Endothelial cell of umbilical vein (primary cell): Measurements from ENCODE around the gene FOXI2.

Source experiments
- EZH2 ChIP-seq: IDR thresholded peaks from 2 replicates; pipeline ENCODE4 v1.6.1; 2012; ENCODE audit warnings: borderline replicate concordance, low read depth, mild to moderate bottlenecking, moderate library complexity, low read length, inconsistent platforms; ENCODE audit not compliant: severe bottlenecking
- FOS ChIP-seq: IDR thresholded peaks from 2 replicates; pipeline ENCODE4 v1.6.1; 2011; ENCODE audit warnings: mild to moderate bottlenecking, low read length, moderate library complexity, borderline replicate concordance; ENCODE audit not compliant: insufficient read depth
- GATA2 ChIP-seq: IDR thresholded peaks from 2 replicates; pipeline ENCODE4 v1.7.0; 2011; ENCODE audit warnings: low read depth, mild to moderate bottlenecking, moderate library complexity, mixed read lengths, low read length; ENCODE audit not compliant: insufficient read length, insufficient read depth
- JUN ChIP-seq: IDR thresholded peaks from 2 replicates; pipeline ENCODE4 v1.6.1; 2011; ENCODE audit warnings: borderline replicate concordance, low read depth; ENCODE audit not compliant: insufficient read length, insufficient read depth
- MYC ChIP-seq: IDR thresholded peaks from one replicate; pipeline ENCODE4 v1.6.1; 2011; ENCODE audit warnings: mild to moderate bottlenecking, low read depth, low read length
- POLR2A ChIP-seq: IDR thresholded peaks from 2 replicates; pipeline ENCODE4 v1.6.1; 2012; ENCODE audit warnings: low read depth, mild to moderate bottlenecking, control low read depth, low read length
- POLR2AphosphoS5 ChIP-seq: IDR thresholded peaks from 2 replicates; pipeline ENCODE4 v1.6.1; 2012; ENCODE audit warnings: low read depth, mild to moderate bottlenecking, control low read depth, low read length, moderate library complexity; ENCODE audit not compliant: insufficient read depth
- TF ChIP-seq, protein P1 (sequence below), 2 donors: IDR thresholded peaks; 1 replicate in 1 of 2; 2 replicates in 1 of 2; pipeline ENCODE4 v1.5.1; 2011; ENCODE audit warnings: low read length in 2 of 2, mild to moderate bottlenecking in 2 of 2, moderate library complexity in 2 of 2, control low read depth in 1 of 2, inconsistent platforms in 1 of 2, low read depth in 1 of 2; ENCODE audit not compliant: insufficient read depth in 1 of 2; ENCODE audit errors: extremely low read depth in 1 of 2
- TF ChIP-seq, protein P2 (sequence below): IDR thresholded peaks from 2 replicates; pipeline ENCODE4 v1.6.1; 2011; ENCODE audit not compliant: insufficient read depth, insufficient read length

DNA sequence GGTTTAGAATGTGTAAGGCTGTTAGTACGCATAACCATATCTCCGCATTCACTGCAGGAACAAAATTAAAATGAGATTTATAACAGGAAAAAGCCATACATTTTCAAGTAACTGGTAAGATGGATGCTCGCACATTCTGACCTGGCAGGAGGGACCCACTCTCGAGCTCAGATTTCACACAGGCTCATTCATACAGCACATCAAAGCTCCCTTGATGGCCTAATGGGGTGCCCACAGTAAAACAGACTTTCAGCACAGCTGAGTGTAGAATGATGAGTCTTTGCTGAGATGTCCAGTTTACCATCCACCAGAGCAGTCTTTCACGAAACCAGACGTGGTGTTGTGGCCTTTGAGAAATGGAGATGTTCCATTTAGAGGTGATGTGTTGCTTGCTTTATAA, 8.9 kb downstream of the FOXI2 start:
- TF ChIP-seq, protein P1, sequence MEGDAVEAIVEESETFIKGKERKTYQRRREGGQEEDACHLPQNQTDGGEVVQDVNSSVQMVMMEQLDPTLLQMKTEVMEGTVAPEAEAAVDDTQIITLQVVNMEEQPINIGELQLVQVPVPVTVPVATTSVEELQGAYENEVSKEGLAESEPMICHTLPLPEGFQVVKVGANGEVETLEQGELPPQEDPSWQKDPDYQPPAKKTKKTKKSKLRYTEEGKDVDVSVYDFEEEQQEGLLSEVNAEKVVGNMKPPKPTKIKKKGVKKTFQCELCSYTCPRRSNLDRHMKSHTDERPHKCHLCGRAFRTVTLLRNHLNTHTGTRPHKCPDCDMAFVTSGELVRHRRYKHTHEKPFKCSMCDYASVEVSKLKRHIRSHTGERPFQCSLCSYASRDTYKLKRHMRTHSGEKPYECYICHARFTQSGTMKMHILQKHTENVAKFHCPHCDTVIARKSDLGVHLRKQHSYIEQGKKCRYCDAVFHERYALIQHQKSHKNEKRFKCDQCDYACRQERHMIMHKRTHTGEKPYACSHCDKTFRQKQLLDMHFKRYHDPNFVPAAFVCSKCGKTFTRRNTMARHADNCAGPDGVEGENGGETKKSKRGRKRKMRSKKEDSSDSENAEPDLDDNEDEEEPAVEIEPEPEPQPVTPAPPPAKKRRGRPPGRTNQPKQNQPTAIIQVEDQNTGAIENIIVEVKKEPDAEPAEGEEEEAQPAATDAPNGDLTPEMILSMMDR (IDR thresholded peaks at IDR 0.05; ENCODE audit: extremely low read depth in 1 of 2, insufficient read depth in 1 of 2, low read depth in 1 of 2, low read length in 2 of 2): no peak
- no peak for TF ChIP-seq POLR2A
- TF ChIP-seq, protein P2, sequence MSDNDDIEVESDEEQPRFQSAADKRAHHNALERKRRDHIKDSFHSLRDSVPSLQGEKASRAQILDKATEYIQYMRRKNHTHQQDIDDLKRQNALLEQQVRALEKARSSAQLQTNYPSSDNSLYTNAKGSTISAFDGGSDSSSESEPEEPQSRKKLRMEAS: no peak
- no peak for TF ChIP-seq POLR2AphosphoS5
- TF ChIP-seq EZH2: no peak
- TF ChIP-seq MYC: no peak
- no peak for TF ChIP-seq GATA2
- no peak for TF ChIP-seq JUN
- TF ChIP-seq FOS: no peak
